ENCODE data around the gene SAT1. TPM values are rescaled to one million over a fixed set of nuclear protein-coding genes. Genes with fewer than 3 reads are reported as not detected.

SAT1 gene
- polyA plus RNA-seq, 1 donor: 763 TPM

Other genes with a start within 250 kb of the SAT1 start
- 94.2 TPM for gene PRDX4, start 115.7 kb upstream of the SAT1 start, polyA plus RNA-seq
- 26.3 TPM for gene ACOT9, start 39.9 kb upstream of the SAT1 start, polyA plus RNA-seq
- 17.2 TPM for gene APOO, start 124.8 kb downstream of the SAT1 start, polyA plus RNA-seq
- gene CXorf58, start 124.8 kb downstream of the SAT1 start, polyA plus RNA-seq: 0.13 TPM
- gene KLHL15, start 244.0 kb downstream of the SAT1 start, polyA plus RNA-seq: 14.6 TPM

Measured in large intestine (tissue), 1 donor.